Tibial artery (tissue), 4 donors: ENCODE results near the gene GNG2.

Experiments used
- DNase-seq, 2 donors: peaks; one replicate each; pipeline ENCODE4 v3.0.0-alpha.2; 2019
- H3K27ac ChIP-seq, 2 donors: fragments of 200-600 bp; sonication (generic) in 1 of 2; 1 replicate in 1 of 2; 2 replicates in 1 of 2; pipeline ENCODE4 v1.5.1; 2018 to 2019; ENCODE audit warnings: mild to moderate bottlenecking in 1 of 2
- H3K27me3 ChIP-seq, 2 donors: fragments of 200-600 bp; sonication (generic) in 1 of 2; one replicate each; pipeline versions ENCODE4 v1.5.1 to v1.6.0; 2016 to 2019
- H3K36me3 ChIP-seq, 3 donors: fragments of 200-600 bp; sonication (generic) in 2 of 3; one replicate each; pipeline ENCODE4 v1.5.1; 2016 to 2019; ENCODE audit warnings: mild to moderate bottlenecking in 2 of 3
- H3K4me1 ChIP-seq, 4 donors: fragments of 200-600 bp; sonication (generic) in 2 of 4; 1 replicate in 3 of 4; 2 replicates in 1 of 4; pipeline ENCODE4 v1.5.1; 2016 to 2019
- H3K4me3 ChIP-seq, 2 donors: fragments of 200-600 bp; sonication (generic) in 1 of 2; 1 replicate in 1 of 2; 2 replicates in 1 of 2; pipeline ENCODE4 v1.5.1; 2018 to 2019; ENCODE audit warnings: mild to moderate bottlenecking in 2 of 2
- H3K9me3 ChIP-seq, 3 donors: fragments of 200-600 bp; sonication (generic) in 1 of 3; one replicate each; pipeline ENCODE4 v1.5.1; 2016 to 2019
- CTCF ChIP-seq, 2 experiments: fragments of 200-600 bp in 1 of 2; fragments of 450-650 bp in 1 of 2; IDR thresholded peaks; one replicate each; pipeline ENCODE4 v1.5.1; 2017 to 2019; ENCODE audit warnings: antibody characterized with exemption in 2 of 2, mild to moderate bottlenecking in 1 of 2, moderate library complexity in 1 of 2
- intact Hi-C: fragments of 100-400 bp; cut with DNase I; formaldehyde crosslinking; loops from one replicate; pipeline ENCODE4 v1.15.0; 2023; ENCODE audit warnings: low total_unique reads

The GNG2 gene

GRCh38 chr14:52000019-52000582, 139.7 kb downstream of the GNG2 start:
- intact Hi-C loops: no loop called here
- peaks cover 38 to 63% (median 50%) of the 10 kb centered on the region in 3 donors for H3K36me3 ChIP-seq
- H3K4me1 ChIP-seq: peaks cover 0 to 10% (median 4%) of the 10 kb centered on the region in 4 donors
- H3K4me3 ChIP-seq: no peak overlapping the region
- no peaks in the 10 kb centered on the region for H3K27me3 ChIP-seq
- TF ChIP-seq CTCF (IDR thresholded peaks at IDR 0.05): no peak
- DNase-seq: no peak
- H3K9me3 ChIP-seq: no peaks in the 10 kb centered on the region
- H3K27ac ChIP-seq: no peak overlapping the region

DNA sequence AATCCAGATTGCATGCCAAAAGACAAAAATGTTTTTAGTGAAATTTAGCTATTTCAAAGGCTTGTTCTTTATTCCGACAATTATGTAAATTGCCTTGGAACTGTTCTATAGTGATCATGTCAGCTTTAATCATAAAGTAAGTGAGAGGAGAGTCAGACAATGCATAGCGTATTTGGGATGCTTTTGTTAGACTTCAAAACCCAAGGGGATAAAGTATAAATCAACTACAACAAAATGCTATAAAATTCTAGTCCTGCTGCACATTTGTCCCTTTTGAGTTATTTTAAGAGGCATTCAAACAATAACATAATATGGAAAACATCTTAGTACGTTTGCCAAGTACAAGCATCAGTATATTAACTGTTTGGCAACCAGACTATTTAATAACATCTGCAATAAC, 140.3 kb downstream of the GNG2 start:
- peaks cover 44 to 64% (median 52%) of the 10 kb centered on the region in 3 donors for H3K36me3 ChIP-seq
- H3K4me3 ChIP-seq: no peak overlapping the region
- TF ChIP-seq CTCF (IDR thresholded peaks at IDR 0.05): no peak
- no peaks in the 10 kb centered on the region for H3K9me3 ChIP-seq
- no peak overlapping the region for H3K27ac ChIP-seq
- intact Hi-C loops: no loop called here
- H3K27me3 ChIP-seq: no peaks in the 10 kb centered on the region
- no peak for DNase-seq
- peaks cover 0 to 10% (median 4%) of the 10 kb centered on the region in 4 donors for H3K4me1 ChIP-seq

DNA sequence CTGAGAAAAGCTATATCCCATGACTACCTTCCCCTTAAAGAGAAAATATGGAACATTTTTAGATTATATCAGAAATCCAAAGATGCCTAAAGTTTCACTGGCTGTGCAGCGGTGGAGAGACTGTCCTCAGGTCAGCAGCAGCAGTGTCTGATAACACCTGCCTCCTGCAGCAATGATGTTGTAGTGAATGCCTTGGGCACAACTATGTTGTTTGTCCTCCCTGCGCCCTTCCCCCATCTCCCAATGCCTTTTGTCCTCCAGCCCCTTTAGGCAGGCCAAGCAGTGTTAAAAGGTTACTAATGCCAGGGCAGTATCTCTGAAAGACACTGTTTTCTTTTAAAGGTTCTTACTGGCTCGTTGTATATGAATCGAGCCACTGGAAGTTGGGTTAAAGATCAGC, 142.1 kb downstream of the GNG2 start:
- H3K27ac ChIP-seq: no peak overlapping the region

GRCh38 chr14:52003324-52003723, 142.9 kb downstream of the GNG2 start:
- intact Hi-C loops: no loop called here
- no peak overlapping the region for H3K4me3 ChIP-seq
- no peak for TF ChIP-seq CTCF (IDR thresholded peaks at IDR 0.05)
- H3K4me1 ChIP-seq: peaks cover 0 to 10% (median 4%) of the 10 kb centered on the region in 4 donors
- peaks cover 68 to 87% (median 78%) of the 10 kb centered on the region in 3 donors for H3K36me3 ChIP-seq
- DNase-seq: no peak
- no peaks in the 10 kb centered on the region for H3K27me3 ChIP-seq
- no peaks in the 10 kb centered on the region for H3K9me3 ChIP-seq
- H3K27ac ChIP-seq: no peak overlapping the region

More for the DNA sequence above, 142.1 kb downstream of the GNG2 start:
- H3K9me3 ChIP-seq: no peaks in the 10 kb centered on the region
- no peak overlapping the region for H3K4me3 ChIP-seq
- H3K4me1 ChIP-seq: peaks cover 0 to 10% (median 4%) of the 10 kb centered on the region in 4 donors
- intact Hi-C loops: no loop called here
- no peak for TF ChIP-seq CTCF (IDR thresholded peaks at IDR 0.05)
- DNase-seq: no peak
- H3K36me3 ChIP-seq: peaks cover 60 to 79% (median 70%) of the 10 kb centered on the region in 3 donors
- no peaks in the 10 kb centered on the region for H3K27me3 ChIP-seq

GRCh38 chr14:52005625-52006024, 145.2 kb downstream of the GNG2 start:
- Histone ChIP-seq H3K27me3 (no peaks in the 10 kb centered on the region), H3K36me3 (peaks cover 82 to 96% (median 84%) of the 10 kb centered on the region in 3 donors), H3K9me3 (no peaks in the 10 kb centered on the region), H3K4me1 (peaks cover 0 to 10% (median 4%) of the 10 kb centered on the region in 4 donors), H3K27ac (no peak overlapping the region), H3K4me3 (no peak overlapping the region)
- intact Hi-C loops: no loop called here
- no peak for TF ChIP-seq CTCF (IDR thresholded peaks at IDR 0.05)
- no peak for DNase-seq
